ENCODE data around the gene PTHLH. TPM values are rescaled to one million over a fixed set of nuclear protein-coding genes. Genes with fewer than 3 reads are reported as not detected.

PTHLH gene
- total and polyA plus RNA-seq, 10 of the 15 experiments (the other 5 are each of a cell fraction or from before 2014, with no cell fraction given), result 0.08 to 0.12 TPM; not detected in 8

GRCh38 chr12:28015165-28015564 lies 42.6 kb upstream of the PTHLH start (continued):
- TF ChIP-seq, protein P1, sequence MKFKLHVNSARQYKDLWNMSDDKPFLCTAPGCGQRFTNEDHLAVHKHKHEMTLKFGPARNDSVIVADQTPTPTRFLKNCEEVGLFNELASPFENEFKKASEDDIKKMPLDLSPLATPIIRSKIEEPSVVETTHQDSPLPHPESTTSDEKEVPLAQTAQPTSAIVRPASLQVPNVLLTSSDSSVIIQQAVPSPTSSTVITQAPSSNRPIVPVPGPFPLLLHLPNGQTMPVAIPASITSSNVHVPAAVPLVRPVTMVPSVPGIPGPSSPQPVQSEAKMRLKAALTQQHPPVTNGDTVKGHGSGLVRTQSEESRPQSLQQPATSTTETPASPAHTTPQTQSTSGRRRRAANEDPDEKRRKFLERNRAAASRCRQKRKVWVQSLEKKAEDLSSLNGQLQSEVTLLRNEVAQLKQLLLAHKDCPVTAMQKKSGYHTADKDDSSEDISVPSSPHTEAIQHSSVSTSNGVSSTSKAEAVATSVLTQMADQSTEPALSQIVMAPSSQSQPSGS (IDR thresholded peaks at IDR 0.05; ENCODE audit: low read length), result no peak
- TF ChIP-seq ZNF24 (IDR thresholded peaks at IDR 0.05) (no peak), ZBTB4 (CRISPR knock-in tag; IDR thresholded peaks at IDR 0.05) (no peak), SMAD1 (IDR thresholded peaks at IDR 0.05; ENCODE audit: low read depth, partially characterized antibody) (no peak), MTA3 (IDR thresholded peaks at IDR 0.05; ENCODE audit: borderline replicate concordance, low read length) (no peak), CTCF (IDR thresholded peaks at IDR 0.05 in 2 of 3, conservative IDR thresholded peaks at IDR 0.05 in 1 of 3; ENCODE audit: control insufficient read depth in 2 of 3, extremely low read depth in 1 of 3, insufficient read depth in 1 of 3, low read depth in 3 of 3, low read length in 3 of 3) (no peak), E2F8 (IDR thresholded peaks at IDR 0.05; ENCODE audit: low read depth, partially characterized antibody) (no peak), STAT3 (IDR thresholded peaks at IDR 0.05; ENCODE audit: low read depth, low read length) (no peak), HDGF (IDR thresholded peaks at IDR 0.05) (no peak), ETV6 (conservative IDR thresholded peaks at IDR 0.05 in 1 of 2, IDR thresholded peaks at IDR 0.05 in 1 of 2; ENCODE audit: borderline replicate concordance in 1 of 2, low read depth in 1 of 2) (no peak)

Data from GM12878 (cell line).